Measurements from ENCODE around the gene SP100. TPM values are rescaled to one million over a fixed set of nuclear protein-coding genes. Genes with fewer than 3 reads are reported as not detected.

Gene SP100
- total and polyA plus RNA-seq, 2 donors (not counting 1 experiment from before 2014, with no cell fraction given) = 106 to 120 TPM

DNA sequence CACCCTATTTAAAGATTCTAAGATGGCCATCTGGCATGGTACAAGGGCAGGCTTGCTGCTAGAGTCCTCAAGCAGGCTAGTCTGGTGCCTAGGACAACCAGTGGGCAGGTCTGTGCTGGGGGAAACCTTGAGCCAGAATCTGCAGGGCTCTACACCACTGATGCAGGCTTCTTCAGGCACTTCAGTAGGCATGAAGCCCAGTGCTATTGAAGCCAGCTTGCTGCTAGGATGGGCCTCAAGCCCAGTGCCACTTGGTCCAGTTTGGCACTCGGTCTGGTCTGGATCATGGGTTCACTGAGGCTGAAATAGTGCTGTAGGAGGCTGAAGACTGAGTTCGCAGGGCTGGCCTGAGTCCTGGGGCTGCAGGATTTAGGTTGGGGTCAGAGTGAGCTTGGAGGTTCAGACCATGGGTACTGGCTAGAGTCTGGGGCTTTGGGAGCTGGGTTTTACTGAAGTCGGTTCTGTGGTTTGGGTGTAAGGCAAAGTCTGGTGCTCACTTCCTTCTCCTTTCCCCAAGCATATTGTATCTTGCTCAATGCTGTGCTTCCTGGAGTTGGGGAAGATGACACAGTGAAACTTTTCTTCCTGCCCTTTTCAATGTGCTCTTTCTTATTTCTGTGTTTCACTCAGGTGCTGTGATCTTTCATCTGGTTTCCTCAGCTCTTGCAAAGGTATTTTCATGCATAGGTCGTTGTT lies 41.2 kb downstream of the SP100 start:
- Histone ChIP-seq H3K4me1 (ENCODE audit: control insufficient read depth, extremely low read depth, insufficient read depth, low read length) (no peaks in the 10 kb centered on the region), H3K79me2 (ENCODE audit: control insufficient read depth, insufficient read depth, low read length) (no peaks in the 10 kb centered on the region), H3K9me3 (ENCODE audit: control insufficient read depth, insufficient read depth, low read depth, low read length) (no peaks in the 10 kb centered on the region), H3K4me2 (ENCODE audit: extremely low read depth, insufficient read depth, low read length) (no peak overlapping the region), H4K20me1 (ENCODE audit: control insufficient read depth, extremely low read depth, insufficient read depth, low read length) (no peaks in the 10 kb centered on the region), H3K36me3 (ENCODE audit: control insufficient read depth, insufficient read depth, low read length) (peaks cover 3% of the 10 kb centered on the region), H3K4me3 (replicated peaks in 1 of 4; ENCODE audit: control extremely low read depth in 1 of 4, insufficient read depth in 1 of 4, low read depth in 3 of 4, low read length in 4 of 4) (no peak overlapping the region), H2AFZ (ENCODE audit: low read length) (no peak overlapping the region), H3K9ac (ENCODE audit: insufficient read depth, low read length) (no peak overlapping the region), H3K27me3 (ENCODE audit: control insufficient read depth, insufficient read depth, low read length) (no peaks in the 10 kb centered on the region), H3K27ac (ENCODE audit: insufficient read depth, low read length) (no peak overlapping the region)
- no peak for TF ChIP-seq EZH2 (IDR thresholded peaks at IDR 0.05; ENCODE audit: low read length, missing control alignments)
- TF ChIP-seq, protein P1, sequence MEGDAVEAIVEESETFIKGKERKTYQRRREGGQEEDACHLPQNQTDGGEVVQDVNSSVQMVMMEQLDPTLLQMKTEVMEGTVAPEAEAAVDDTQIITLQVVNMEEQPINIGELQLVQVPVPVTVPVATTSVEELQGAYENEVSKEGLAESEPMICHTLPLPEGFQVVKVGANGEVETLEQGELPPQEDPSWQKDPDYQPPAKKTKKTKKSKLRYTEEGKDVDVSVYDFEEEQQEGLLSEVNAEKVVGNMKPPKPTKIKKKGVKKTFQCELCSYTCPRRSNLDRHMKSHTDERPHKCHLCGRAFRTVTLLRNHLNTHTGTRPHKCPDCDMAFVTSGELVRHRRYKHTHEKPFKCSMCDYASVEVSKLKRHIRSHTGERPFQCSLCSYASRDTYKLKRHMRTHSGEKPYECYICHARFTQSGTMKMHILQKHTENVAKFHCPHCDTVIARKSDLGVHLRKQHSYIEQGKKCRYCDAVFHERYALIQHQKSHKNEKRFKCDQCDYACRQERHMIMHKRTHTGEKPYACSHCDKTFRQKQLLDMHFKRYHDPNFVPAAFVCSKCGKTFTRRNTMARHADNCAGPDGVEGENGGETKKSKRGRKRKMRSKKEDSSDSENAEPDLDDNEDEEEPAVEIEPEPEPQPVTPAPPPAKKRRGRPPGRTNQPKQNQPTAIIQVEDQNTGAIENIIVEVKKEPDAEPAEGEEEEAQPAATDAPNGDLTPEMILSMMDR (conservative IDR thresholded peaks at IDR 0.05 in 1 of 2, IDR thresholded peaks at IDR 0.05 in 1 of 2; ENCODE audit: low read depth in 1 of 2, low read length in 2 of 2) = no peak
- DNase-seq (ENCODE audit: low read depth in 2 of 2) = no peak

DNA sequence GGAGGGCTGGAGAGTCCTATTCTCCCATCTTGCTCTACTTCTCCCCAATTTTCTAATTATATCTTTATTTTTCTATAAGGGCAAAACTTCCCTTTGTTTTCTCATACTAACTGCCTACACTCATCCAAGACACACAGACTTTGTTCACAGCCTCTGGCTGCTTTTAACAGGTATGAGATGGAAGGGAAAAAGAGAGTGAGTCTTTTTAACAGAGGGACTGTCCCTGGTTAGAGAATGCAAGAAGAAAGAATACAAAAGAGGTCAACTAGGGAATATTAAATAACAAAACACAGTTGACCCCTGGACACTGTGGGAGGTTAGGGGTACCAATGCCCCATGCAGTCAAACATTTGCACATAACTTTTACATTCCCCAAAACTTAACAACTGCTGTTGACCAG lies 41.8 kb downstream of the SP100 start:
- Histone ChIP-seq H4K20me1 (ENCODE audit: control insufficient read depth, extremely low read depth, insufficient read depth, low read length) (no peaks in the 10 kb centered on the region), H3K9ac (ENCODE audit: insufficient read depth, low read length) (no peak overlapping the region), H3K4me1 (ENCODE audit: control insufficient read depth, extremely low read depth, insufficient read depth, low read length) (no peaks in the 10 kb centered on the region), H3K27me3 (ENCODE audit: control insufficient read depth, insufficient read depth, low read length) (no peaks in the 10 kb centered on the region), H2AFZ (ENCODE audit: low read length) (no peak overlapping the region), H3K4me2 (ENCODE audit: extremely low read depth, insufficient read depth, low read length) (no peak overlapping the region), H3K36me3 (ENCODE audit: control insufficient read depth, insufficient read depth, low read length) (peaks cover 4% of the 10 kb centered on the region), H3K27ac (ENCODE audit: insufficient read depth, low read length) (no peak overlapping the region), H3K4me3 (replicated peaks in 1 of 4; ENCODE audit: control extremely low read depth in 1 of 4, insufficient read depth in 1 of 4, low read depth in 3 of 4, low read length in 4 of 4) (no peak overlapping the region), H3K79me2 (ENCODE audit: control insufficient read depth, insufficient read depth, low read length) (no peaks in the 10 kb centered on the region), H3K9me3 (ENCODE audit: control insufficient read depth, insufficient read depth, low read depth, low read length) (no peaks in the 10 kb centered on the region)
- no peak for DNase-seq (ENCODE audit: low read depth in 2 of 2)
- TF ChIP-seq, protein P1 (conservative IDR thresholded peaks at IDR 0.05 in 1 of 2, IDR thresholded peaks at IDR 0.05 in 1 of 2; ENCODE audit: low read depth in 1 of 2, low read length in 2 of 2) = no peak
- no peak for TF ChIP-seq EZH2 (IDR thresholded peaks at IDR 0.05; ENCODE audit: low read length, missing control alignments)

DNA sequence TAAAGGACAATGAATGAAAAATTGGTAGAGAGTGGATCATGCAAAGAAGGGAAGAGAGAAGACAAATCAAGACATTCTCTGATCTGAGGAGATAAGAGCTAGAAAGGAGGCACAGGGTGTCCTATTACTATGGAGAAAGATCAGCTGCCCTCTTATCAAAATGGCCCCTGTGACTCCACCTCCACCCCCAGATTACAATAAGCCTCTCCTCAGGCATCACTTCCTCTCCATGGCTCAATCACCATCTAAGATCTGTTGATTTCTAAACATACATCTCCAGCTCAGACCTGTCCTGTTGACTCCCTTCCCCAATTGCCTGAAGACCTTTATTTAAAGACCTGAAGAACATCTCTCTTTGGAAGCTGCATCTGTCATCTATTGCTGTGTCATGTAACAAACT lies 43.2 kb downstream of the SP100 start:
- TF ChIP-seq, protein P1 (conservative IDR thresholded peaks at IDR 0.05 in 1 of 2, IDR thresholded peaks at IDR 0.05 in 1 of 2; ENCODE audit: low read depth in 1 of 2, low read length in 2 of 2) = no peak
- TF ChIP-seq EZH2 (IDR thresholded peaks at IDR 0.05; ENCODE audit: low read length, missing control alignments) = no peak
- Histone ChIP-seq H3K4me1 (ENCODE audit: control insufficient read depth, extremely low read depth, insufficient read depth, low read length) (no peaks in the 10 kb centered on the region), H3K79me2 (ENCODE audit: control insufficient read depth, insufficient read depth, low read length) (no peaks in the 10 kb centered on the region), H3K27me3 (ENCODE audit: control insufficient read depth, insufficient read depth, low read length) (no peaks in the 10 kb centered on the region), H3K27ac (ENCODE audit: insufficient read depth, low read length) (no peak overlapping the region), H3K9me3 (ENCODE audit: control insufficient read depth, insufficient read depth, low read depth, low read length) (no peaks in the 10 kb centered on the region), H3K36me3 (ENCODE audit: control insufficient read depth, insufficient read depth, low read length) (peaks cover 8% of the 10 kb centered on the region), H3K4me3 (replicated peaks in 1 of 4; ENCODE audit: control extremely low read depth in 1 of 4, insufficient read depth in 1 of 4, low read depth in 3 of 4, low read length in 4 of 4) (no peak overlapping the region), H4K20me1 (ENCODE audit: control insufficient read depth, extremely low read depth, insufficient read depth, low read length) (no peaks in the 10 kb centered on the region), H3K9ac (ENCODE audit: insufficient read depth, low read length) (no peak overlapping the region), H3K4me2 (ENCODE audit: extremely low read depth, insufficient read depth, low read length) (no peak overlapping the region), H2AFZ (ENCODE audit: low read length) (no peak overlapping the region)
- DNase-seq (ENCODE audit: low read depth in 2 of 2) = no peak
